Caco-2 (cell line): ENCODE data around the gene FUT7. TPM values are rescaled to one million over a fixed set of nuclear protein-coding genes. Genes with fewer than 3 reads are reported as not detected.

ENCODE experiments used
- BruUV-seq: library from RNA; stranded (reverse); fragments of 400-500 nt; replicated peaks from 2 replicates; lab custom pipeline; 2021; lab: Mats Ljungman, UMichigan
- CTCF ChIA-PET: fragments of 300-600 bp; sonication (Branson Sonifier 250); formaldehyde crosslinking; loops from one replicate; lab custom pipeline; 2022; ENCODE audit warnings: antibody characterized with exemption; lab: Charles Lee
- POLR2A ChIA-PET: fragments of 300-600 bp; sonication (Branson Sonifier 250); formaldehyde crosslinking; loops from one replicate; lab custom pipeline; 2022; ENCODE audit warnings: antibody characterized with exemption; lab: Charles Lee
- DNase-seq, 2 experiments: peaks; one replicate each; pipeline versions ENCODE4 v3.0.0 to v3.0.0-alpha.2; 2020 to 2022
- H3K27me3 ChIP-seq: replicated peaks from 2 replicates; pipeline ENCODE4 v1.6.0; 2011; ENCODE audit warnings: low read length; ENCODE audit not compliant: control insufficient read depth, insufficient read depth
- H3K36me3 ChIP-seq: 2 replicates; pipeline ENCODE4 v1.5.1; 2011; ENCODE audit warnings: low read length; ENCODE audit not compliant: control insufficient read depth, insufficient read depth
- H3K4me1 ChIP-seq: fragments of 250-450 bp; sonication (Bioruptor Pico); 2 replicates; pipeline ENCODE4 v1.5.1; 2020; ENCODE audit warnings: mild to moderate bottlenecking
- H3K4me3 ChIP-seq: 2 replicates; pipeline ENCODE4 v1.5.1; 2011; ENCODE audit warnings: low read depth, mild to moderate bottlenecking, control low read depth, low read length
- H3K9me3 ChIP-seq: fragments of 250-450 bp; sonication (Bioruptor Pico); 2 replicates; pipeline ENCODE4 v1.5.1; 2020; ENCODE audit warnings: mild to moderate bottlenecking, moderate library complexity
- H3K27ac Mint-ChIP-seq: one replicate; pipeline ENCODE4 v1.8.0; 2022; ENCODE audit warnings: mixed read lengths; ENCODE audit not compliant: unreplicated experiment
- H3K27me3 Mint-ChIP-seq: one replicate; pipeline ENCODE4 v1.8.0; 2022; ENCODE audit warnings: mixed read lengths; ENCODE audit not compliant: insufficient read depth, unreplicated experiment
- H3K36me3 Mint-ChIP-seq: one replicate; pipeline ENCODE4 v1.8.0; 2022; ENCODE audit warnings: mild to moderate bottlenecking, mixed read lengths; ENCODE audit not compliant: insufficient read depth, unreplicated experiment
- H3K4me1 Mint-ChIP-seq: one replicate; pipeline ENCODE4 v1.8.0; 2022; ENCODE audit warnings: low read depth, mixed read lengths; ENCODE audit not compliant: unreplicated experiment
- H3K4me3 Mint-ChIP-seq: one replicate; pipeline ENCODE4 v1.8.0; 2022; ENCODE audit warnings: mild to moderate bottlenecking, moderate library complexity, mixed read lengths; ENCODE audit not compliant: unreplicated experiment
- H3K9me3 Mint-ChIP-seq: one replicate; pipeline ENCODE4 v1.8.0; 2022; ENCODE audit warnings: mixed read lengths; ENCODE audit not compliant: unreplicated experiment
- intact Hi-C: fragments of 100-400 bp; cut with micrococcal nuclease; formaldehyde crosslinking; loops from one replicate; pipeline ENCODE4 v1.10.0; 2022; ENCODE audit not compliant: unreplicated experiment
- total RNA-seq: library from RNA; stranded (reverse); gene quantifications from 2 replicates; pipeline ENCODE4 v1.2.3, GENCODE V29; 2022
- TF ChIP-seq, protein P1 (sequence below), 2 experiments: fragments of 200-600 bp in 1 of 2; IDR thresholded peaks; 1 replicate in 1 of 2; 2 replicates in 1 of 2; pipeline versions ENCODE4 v1.5.1 to v1.8.0; 2011 to 2022; ENCODE audit warnings: antibody characterized with exemption in 1 of 2, control low read depth in 1 of 2, inconsistent platforms in 1 of 2, low read depth in 1 of 2, low read length in 1 of 2, mild to moderate bottlenecking in 1 of 2, moderate library complexity in 1 of 2; ENCODE audit not compliant: insufficient read depth in 1 of 2, severe bottlenecking in 1 of 2, unreplicated experiment in 1 of 2

FUT7 gene
- total RNA-seq, 1 experiment from 2014 or later = not detected

DNA sequence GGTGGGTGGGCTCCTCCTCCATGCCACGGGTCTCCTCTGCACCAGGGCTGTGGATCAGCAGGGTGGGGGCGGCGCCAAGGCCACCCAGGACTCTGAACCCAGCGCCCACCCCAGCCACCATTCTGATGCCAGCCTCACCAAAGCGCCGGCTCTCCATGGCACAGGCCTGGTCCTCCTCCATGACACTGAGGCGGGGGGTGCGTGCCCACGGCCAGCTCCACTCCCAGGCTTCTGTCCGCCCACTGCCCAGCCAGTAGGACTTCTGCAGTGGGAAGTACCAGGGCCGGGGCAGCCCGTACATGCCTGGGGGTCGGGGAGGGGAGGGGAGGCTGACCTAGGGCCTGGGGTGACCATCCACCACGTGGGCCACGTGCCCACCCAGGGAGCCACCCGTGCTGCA lies 15.5 kb downstream of the FUT7 start:
- CTCF ChIA-PET = no interaction called here
- peaks cover 8% of the 10 kb centered on the region for H3K36me3 Mint-ChIP-seq
- no peak overlapping the region for H3K4me3 Mint-ChIP-seq
- H3K4me1 Mint-ChIP-seq = no peaks in the 10 kb centered on the region
- no peaks in the 10 kb centered on the region for H3K27me3 Mint-ChIP-seq
- no peak overlapping the region for H3K4me3 ChIP-seq
- no peaks in the 10 kb centered on the region; the same call in none of the 2 replicates for H3K36me3 ChIP-seq
- no TSS peak for BruUV-seq
- DNase-seq = no peak
- TF ChIP-seq, protein P1, sequence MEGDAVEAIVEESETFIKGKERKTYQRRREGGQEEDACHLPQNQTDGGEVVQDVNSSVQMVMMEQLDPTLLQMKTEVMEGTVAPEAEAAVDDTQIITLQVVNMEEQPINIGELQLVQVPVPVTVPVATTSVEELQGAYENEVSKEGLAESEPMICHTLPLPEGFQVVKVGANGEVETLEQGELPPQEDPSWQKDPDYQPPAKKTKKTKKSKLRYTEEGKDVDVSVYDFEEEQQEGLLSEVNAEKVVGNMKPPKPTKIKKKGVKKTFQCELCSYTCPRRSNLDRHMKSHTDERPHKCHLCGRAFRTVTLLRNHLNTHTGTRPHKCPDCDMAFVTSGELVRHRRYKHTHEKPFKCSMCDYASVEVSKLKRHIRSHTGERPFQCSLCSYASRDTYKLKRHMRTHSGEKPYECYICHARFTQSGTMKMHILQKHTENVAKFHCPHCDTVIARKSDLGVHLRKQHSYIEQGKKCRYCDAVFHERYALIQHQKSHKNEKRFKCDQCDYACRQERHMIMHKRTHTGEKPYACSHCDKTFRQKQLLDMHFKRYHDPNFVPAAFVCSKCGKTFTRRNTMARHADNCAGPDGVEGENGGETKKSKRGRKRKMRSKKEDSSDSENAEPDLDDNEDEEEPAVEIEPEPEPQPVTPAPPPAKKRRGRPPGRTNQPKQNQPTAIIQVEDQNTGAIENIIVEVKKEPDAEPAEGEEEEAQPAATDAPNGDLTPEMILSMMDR (IDR thresholded peaks at IDR 0.05; ENCODE audit: insufficient read depth in 1 of 2, low read depth in 1 of 2, low read length in 1 of 2, severe bottlenecking in 1 of 2, unreplicated experiment in 1 of 2) = no peak
- intact Hi-C loops = no loop called here
- H3K9me3 Mint-ChIP-seq = no peaks in the 10 kb centered on the region
- no peaks in the 10 kb centered on the region for H3K4me1 ChIP-seq
- H3K27me3 ChIP-seq = no peaks in the 10 kb centered on the region
- no peaks in the 10 kb centered on the region for H3K9me3 ChIP-seq
- H3K27ac Mint-ChIP-seq = no peak overlapping the region
- POLR2A ChIA-PET = no interaction called here

DNA sequence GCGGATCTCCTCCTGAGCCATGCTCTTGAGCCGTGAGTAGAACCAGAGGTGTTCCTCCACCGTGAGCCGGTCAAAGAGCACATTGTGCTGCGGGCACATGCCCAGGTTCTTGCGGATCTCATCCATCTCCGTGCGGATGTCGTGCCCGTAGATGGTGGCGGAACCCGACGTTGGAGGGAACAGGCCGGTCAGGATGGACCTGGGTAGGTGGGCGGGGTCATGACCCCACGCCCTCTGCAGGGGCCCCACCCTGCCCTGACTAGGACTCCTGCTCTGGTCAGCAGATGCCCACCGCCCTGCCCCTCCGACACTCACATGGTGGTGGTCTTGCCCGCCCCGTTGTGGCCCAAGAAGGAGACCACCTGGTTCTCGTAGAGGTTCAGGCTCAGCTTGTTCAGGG lies 15.9 kb downstream of the FUT7 start:
- Mint-ChIP-seq H3K27ac (no peak overlapping the region), H3K36me3 (peaks cover 6% of the 10 kb centered on the region), H3K9me3 (no peaks in the 10 kb centered on the region), H3K4me1 (no peaks in the 10 kb centered on the region), H3K27me3 (no peaks in the 10 kb centered on the region), H3K4me3 (no peak overlapping the region)
- intact Hi-C loops = no loop called here
- H3K4me1 ChIP-seq = no peaks in the 10 kb centered on the region
- TF ChIP-seq, protein P1 (IDR thresholded peaks at IDR 0.05; ENCODE audit: insufficient read depth in 1 of 2, low read depth in 1 of 2, low read length in 1 of 2, severe bottlenecking in 1 of 2, unreplicated experiment in 1 of 2) = no peak
- no peaks in the 10 kb centered on the region for H3K9me3 ChIP-seq
- POLR2A ChIA-PET = no interaction called here
- no peak overlapping the region for H3K4me3 ChIP-seq
- H3K36me3 ChIP-seq = no peaks in the 10 kb centered on the region; the same call in none of the 2 replicates
- no TSS peak for BruUV-seq
- no peak for DNase-seq
- CTCF ChIA-PET = no interaction called here
- H3K27me3 ChIP-seq = no peaks in the 10 kb centered on the region

- Histone ChIP-seq H3K4me3 (no peak overlapping the region), H3K36me3 (no peaks in the 10 kb centered on the region; the same call in 1 of the 2 replicates), H3K27me3 (no peaks in the 10 kb centered on the region), H3K9me3 (no peaks in the 10 kb centered on the region), H3K4me1 (no peaks in the 10 kb centered on the region)
- no peak overlapping the region for H3K4me3 Mint-ChIP-seq
- no peaks in the 10 kb centered on the region for H3K27me3 Mint-ChIP-seq
- TF ChIP-seq, protein P1 (IDR thresholded peaks at IDR 0.05; ENCODE audit: insufficient read depth in 1 of 2, low read depth in 1 of 2, low read length in 1 of 2, severe bottlenecking in 1 of 2, unreplicated experiment in 1 of 2) = no peak
- peaks cover 6% of the 10 kb centered on the region for H3K36me3 Mint-ChIP-seq
- intact Hi-C loops = no loop called here
- no TSS peak for BruUV-seq
- H3K4me1 Mint-ChIP-seq = no peaks in the 10 kb centered on the region
- H3K9me3 Mint-ChIP-seq = no peaks in the 10 kb centered on the region
- no peak overlapping the region for H3K27ac Mint-ChIP-seq
- CTCF ChIA-PET = no interaction called here
- POLR2A ChIA-PET = no interaction called here
- DNase-seq = no peak
These were observed 16.4 kb downstream of the FUT7 start for GRCh38 chr9:137015540-137015930.
